Astrocyte (in vitro differentiated cells and primary cell): ENCODE data around the gene ZSCAN9. TPM values are rescaled to one million over a fixed set of nuclear protein-coding genes. Genes with fewer than 3 reads are reported as not detected.
A peak's percentile ranks its signal among the peaks of the same experiment; 100 is the strongest.

Experiments
- DNase-seq: peaks from one replicate; pipeline ENCODE4 v3.0.0-alpha.2; 2010; ENCODE audit warnings: low read depth
- FAIRE-seq: peaks from 2 replicates; lab custom pipeline; 2011; peaks lifted over from hg19 to GRCh38; lab: Jason Lieb, UNC
- H2AFZ ChIP-seq: 2 replicates; pipeline ENCODE4 v1.6.0; 2012; ENCODE audit warnings: low read depth, low read length, inconsistent platforms
- H3K27ac ChIP-seq: 2 replicates; pipeline ENCODE4 v1.5.1; 2011; ENCODE audit warnings: low read depth, low read length, inconsistent platforms
- H3K27me3 ChIP-seq: 2 replicates; pipeline ENCODE4 v1.6.0; 2011; ENCODE audit warnings: low read length, inconsistent platforms; ENCODE audit not compliant: insufficient read depth
- H3K36me3 ChIP-seq: 2 replicates; pipeline ENCODE4 v1.5.1; 2011; ENCODE audit warnings: low read length, inconsistent platforms; ENCODE audit not compliant: insufficient read depth
- H3K4me1 ChIP-seq: 2 replicates; pipeline ENCODE4 v1.5.1; 2011; ENCODE audit warnings: low read length, inconsistent platforms; ENCODE audit not compliant: insufficient read depth
- H3K4me2 ChIP-seq: 2 replicates; pipeline ENCODE4 v1.6.0; 2012; ENCODE audit warnings: low read length, inconsistent platforms
- H3K4me3 ChIP-seq: 2 replicates; pipeline ENCODE4 v1.5.1; 2011; ENCODE audit warnings: low read depth, mild to moderate bottlenecking, low read length, inconsistent platforms; ENCODE audit not compliant: insufficient read depth
- H3K79me2 ChIP-seq: 2 replicates; pipeline ENCODE4 v1.6.0; 2012; ENCODE audit warnings: mild to moderate bottlenecking, low read length, inconsistent platforms; ENCODE audit not compliant: insufficient read depth
- H3K9ac ChIP-seq: 2 replicates; pipeline ENCODE4 v1.6.0; 2012; ENCODE audit warnings: mild to moderate bottlenecking, low read length, inconsistent platforms
- H3K9me3 ChIP-seq: 2 replicates; pipeline ENCODE4 v1.5.1; 2012; ENCODE audit warnings: low read depth, mild to moderate bottlenecking, low read length, inconsistent platforms; ENCODE audit not compliant: insufficient read depth
- H4K20me1 ChIP-seq: 2 replicates; pipeline ENCODE4 v1.6.0; 2012; ENCODE audit warnings: low read length, inconsistent platforms; ENCODE audit not compliant: insufficient read depth
- H3K27ac Mint-ChIP-seq: one replicate; pipeline ENCODE4 v1.8.0; 2021; ENCODE audit warnings: mild to moderate bottlenecking, mixed read lengths; ENCODE audit not compliant: unreplicated experiment
- H3K27me3 Mint-ChIP-seq: one replicate; pipeline ENCODE4 v1.8.0; 2021; ENCODE audit warnings: low read depth, mixed read lengths; ENCODE audit not compliant: unreplicated experiment
- H3K36me3 Mint-ChIP-seq: one replicate; pipeline ENCODE4 v1.8.0; 2021; ENCODE audit warnings: low read depth, mixed read lengths; ENCODE audit not compliant: unreplicated experiment
- H3K4me1 Mint-ChIP-seq: one replicate; pipeline ENCODE4 v1.8.0; 2021; ENCODE audit warnings: low read depth, mixed read lengths; ENCODE audit not compliant: unreplicated experiment
- H3K4me3 Mint-ChIP-seq: one replicate; pipeline ENCODE4 v1.8.0; 2021; ENCODE audit warnings: mild to moderate bottlenecking, moderate library complexity, mixed read lengths; ENCODE audit not compliant: unreplicated experiment
- H3K9me3 Mint-ChIP-seq: one replicate; pipeline ENCODE4 v1.8.0; 2021; ENCODE audit warnings: mild to moderate bottlenecking, mixed read lengths; ENCODE audit not compliant: unreplicated experiment
- EZH2 ChIP-seq: IDR thresholded peaks from 2 replicates; pipeline ENCODE4 v1.6.1; 2012; ENCODE audit warnings: mild to moderate bottlenecking, low read length, inconsistent platforms; ENCODE audit not compliant: insufficient read depth
- total RNA-seq: library from RNA; stranded (reverse); gene quantifications from 2 replicates; pipeline ENCODE4 v1.2.1, GENCODE V29; 2021
- TF ChIP-seq, protein P1 (sequence below): IDR thresholded peaks from 2 replicates; pipeline ENCODE4 v1.5.1; 2011; ENCODE audit warnings: low read depth, mild to moderate bottlenecking, inconsistent platforms, low read length, moderate library complexity; ENCODE audit not compliant: insufficient read depth

Gene ZSCAN9
- total RNA-seq, 1 donor from 2014 or later, result 16.9 TPM

DNA sequence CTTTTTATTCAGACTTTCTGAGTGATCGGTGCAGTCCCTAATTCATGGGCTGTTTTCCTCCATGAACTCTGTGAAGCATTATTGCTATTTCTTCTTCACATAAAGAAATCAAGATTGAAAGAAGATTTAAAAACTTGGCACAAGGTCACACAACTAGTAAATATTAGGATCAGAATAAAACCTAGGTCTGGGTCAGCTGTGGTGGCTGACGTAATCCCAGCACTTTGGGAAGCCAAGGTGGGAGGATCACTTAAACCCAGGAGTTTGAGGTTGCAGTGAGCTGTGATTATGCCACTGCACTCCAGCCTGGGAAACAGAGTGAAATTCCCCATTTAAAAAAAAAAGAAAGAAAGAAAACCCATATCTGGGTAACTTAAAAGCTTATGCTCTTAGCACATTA is 1.4 kb downstream of the ZSCAN9 start:
- no peak for TF ChIP-seq EZH2
- TF ChIP-seq, protein P1, sequence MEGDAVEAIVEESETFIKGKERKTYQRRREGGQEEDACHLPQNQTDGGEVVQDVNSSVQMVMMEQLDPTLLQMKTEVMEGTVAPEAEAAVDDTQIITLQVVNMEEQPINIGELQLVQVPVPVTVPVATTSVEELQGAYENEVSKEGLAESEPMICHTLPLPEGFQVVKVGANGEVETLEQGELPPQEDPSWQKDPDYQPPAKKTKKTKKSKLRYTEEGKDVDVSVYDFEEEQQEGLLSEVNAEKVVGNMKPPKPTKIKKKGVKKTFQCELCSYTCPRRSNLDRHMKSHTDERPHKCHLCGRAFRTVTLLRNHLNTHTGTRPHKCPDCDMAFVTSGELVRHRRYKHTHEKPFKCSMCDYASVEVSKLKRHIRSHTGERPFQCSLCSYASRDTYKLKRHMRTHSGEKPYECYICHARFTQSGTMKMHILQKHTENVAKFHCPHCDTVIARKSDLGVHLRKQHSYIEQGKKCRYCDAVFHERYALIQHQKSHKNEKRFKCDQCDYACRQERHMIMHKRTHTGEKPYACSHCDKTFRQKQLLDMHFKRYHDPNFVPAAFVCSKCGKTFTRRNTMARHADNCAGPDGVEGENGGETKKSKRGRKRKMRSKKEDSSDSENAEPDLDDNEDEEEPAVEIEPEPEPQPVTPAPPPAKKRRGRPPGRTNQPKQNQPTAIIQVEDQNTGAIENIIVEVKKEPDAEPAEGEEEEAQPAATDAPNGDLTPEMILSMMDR, result no peak
- Histone ChIP-seq H4K20me1 (no peaks in the 10 kb centered on the region), H3K79me2 (peaks cover 38% of the 10 kb centered on the region), H3K27me3 (peaks cover 4% of the 10 kb centered on the region), H3K4me1 (peaks cover 4% of the 10 kb centered on the region), H3K9me3 (no peaks in the 10 kb centered on the region), H3K9ac (no peak overlapping the region), H2AFZ (no peak overlapping the region), H3K27ac (no peak overlapping the region), H3K4me3 (peak overlapping the region; percentile 75), H3K4me2 (peak overlapping the region; percentile 91), H3K36me3 (peaks cover 37% of the 10 kb centered on the region)
- peaks cover 5% of the 10 kb centered on the region for H3K4me1 Mint-ChIP-seq
- peak overlapping the region; percentile 97 for H3K4me3 Mint-ChIP-seq
- no peak for DNase-seq
- no peak for FAIRE-seq
- peaks cover 17% of the 10 kb centered on the region for H3K36me3 Mint-ChIP-seq
- H3K9me3 Mint-ChIP-seq, result no peaks in the 10 kb centered on the region
- peaks cover 8% of the 10 kb centered on the region for H3K27me3 Mint-ChIP-seq
- H3K27ac Mint-ChIP-seq, result no peak overlapping the region

DNA sequence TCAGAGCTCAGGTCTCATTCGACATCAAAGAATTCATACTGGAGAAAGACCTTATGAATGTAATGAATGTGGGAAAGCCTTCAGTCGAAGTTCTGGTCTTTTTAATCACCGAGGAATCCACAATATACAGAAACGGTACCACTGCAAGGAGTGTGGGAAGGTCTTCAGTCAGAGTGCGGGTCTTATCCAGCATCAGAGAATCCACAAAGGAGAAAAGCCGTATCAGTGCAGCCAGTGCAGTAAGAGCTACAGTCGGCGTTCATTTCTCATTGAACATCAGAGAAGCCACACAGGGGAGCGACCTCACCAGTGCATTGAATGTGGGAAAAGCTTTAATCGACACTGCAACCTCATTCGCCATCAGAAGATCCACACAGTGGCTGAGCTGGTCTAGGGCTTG is 7.7 kb downstream of the ZSCAN9 start:
- no peak for FAIRE-seq
- Histone ChIP-seq H2AFZ (no peak overlapping the region), H3K9ac (no peak overlapping the region), H3K27ac (no peak overlapping the region), H3K27me3 (no peaks in the 10 kb centered on the region), H3K4me1 (no peaks in the 10 kb centered on the region), H4K20me1 (no peaks in the 10 kb centered on the region), H3K79me2 (peaks cover 9% of the 10 kb centered on the region), H3K9me3 (peaks cover 15% of the 10 kb centered on the region), H3K36me3 (peaks cover 61% of the 10 kb centered on the region), H3K4me3 (no peak overlapping the region), H3K4me2 (no peak overlapping the region)
- Mint-ChIP-seq H3K27ac (no peak overlapping the region), H3K4me3 (no peak overlapping the region), H3K27me3 (no peaks in the 10 kb centered on the region), H3K4me1 (no peaks in the 10 kb centered on the region), H3K9me3 (no peaks in the 10 kb centered on the region), H3K36me3 (peaks cover 34% of the 10 kb centered on the region)
- no peak for TF ChIP-seq EZH2
- TF ChIP-seq, protein P1, result no peak
- DNase-seq, result no peak

DNA sequence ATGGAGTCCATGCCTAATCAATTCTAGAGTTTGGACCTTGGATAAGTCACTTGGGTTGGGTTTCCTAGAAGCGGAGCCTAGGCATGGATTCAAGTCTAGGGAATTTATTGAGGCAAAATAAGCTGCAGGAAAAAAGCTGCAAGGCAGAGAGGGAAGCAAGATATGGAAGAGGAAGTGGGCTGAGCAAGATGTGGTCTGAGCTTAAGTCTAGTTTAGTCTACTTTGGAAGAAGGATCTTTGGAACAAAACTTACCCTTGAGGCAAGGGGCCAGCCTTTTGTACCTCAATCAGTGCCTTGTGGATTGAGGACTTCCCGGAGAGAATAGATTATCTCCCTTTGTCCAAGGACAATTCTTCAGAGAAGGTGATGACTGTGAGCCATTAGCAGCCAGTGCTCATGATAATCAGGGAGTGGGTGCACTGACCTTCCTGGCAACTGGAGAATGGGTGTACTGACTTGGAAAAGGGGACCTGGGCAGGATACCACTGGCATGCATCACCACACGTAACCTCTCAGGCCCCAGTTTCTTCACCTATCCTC is 10.9 kb downstream of the ZSCAN9 start:
- no peak overlapping the region for H3K9ac ChIP-seq
- H3K4me3 ChIP-seq, result no peak overlapping the region
- no peak overlapping the region for H3K4me2 ChIP-seq
- no peaks in the 10 kb centered on the region for H3K79me2 ChIP-seq
- no peaks in the 10 kb centered on the region for H3K9me3 Mint-ChIP-seq
- FAIRE-seq (no peak), DNase-seq (no peak)
- H3K27me3 Mint-ChIP-seq, result no peaks in the 10 kb centered on the region
- H3K4me1 ChIP-seq, result no peaks in the 10 kb centered on the region
- H2AFZ ChIP-seq, result no peak overlapping the region
- H3K27ac ChIP-seq, result no peak overlapping the region
- H3K27me3 ChIP-seq, result no peaks in the 10 kb centered on the region
- peaks cover 40% of the 10 kb centered on the region for H3K36me3 ChIP-seq
- H3K4me1 Mint-ChIP-seq, result no peaks in the 10 kb centered on the region
- no peak overlapping the region for H3K27ac Mint-ChIP-seq
- H3K9me3 ChIP-seq, result peaks cover 15% of the 10 kb centered on the region
- H3K36me3 Mint-ChIP-seq, result peaks cover 29% of the 10 kb centered on the region
- no peak overlapping the region for H3K4me3 Mint-ChIP-seq
- H4K20me1 ChIP-seq, result no peaks in the 10 kb centered on the region
- TF ChIP-seq, protein P1, result no peak
- no peak for TF ChIP-seq EZH2
